Ureter (tissue), 1 donor: ENCODE data around the gene CCDC171. TPM values are rescaled to one million over a fixed set of nuclear protein-coding genes. Genes with fewer than 3 reads are reported as not detected.
"Not testable (repeated sequence)": the region's sequence is repeated elsewhere in the genome, so short reads cannot be mapped to it uniquely, and the experiment has no call there.

ENCODE experiments used
- DNase-seq: peaks from one replicate; pipeline ENCODE4 v3.0.0-alpha.2; 2020; ENCODE audit warnings: low spot score
- total RNA-seq: library from RNA; stranded (reverse); gene quantifications from one replicate; pipeline ENCODE4 v1.2.4, GENCODE V29; 2023
- donor health status: DM: yes; HTN: yes; CAD: no.

Gene CCDC171
- total RNA-seq, 1 donor from 2014 or later, result 4.5 TPM

GRCh38 chr9:15696979-15697378, 144.1 kb downstream of the CCDC171 start:
- no peak for DNase-seq

GRCh38 chr9:15697446-15697851, 144.6 kb downstream of the CCDC171 start:
- no peak for DNase-seq

GRCh38 chr9:15699876-15700559, 147.2 kb downstream of the CCDC171 start:
- DNase-seq, result not testable (repeated sequence)

GRCh38 chr9:15707000-15707399, 154.2 kb downstream of the CCDC171 start:
- DNase-seq, result no peak

- no peak for DNase-seq
Observed at GRCh38 chr9:15711531-15711930, 158.7 kb downstream of the CCDC171 start.

GRCh38 chr9:15711931-15712330, 159.1 kb downstream of the CCDC171 start:
- DNase-seq, result no peak

GRCh38 chr9:15714746-15715145, 161.9 kb downstream of the CCDC171 start:
- DNase-seq, result no peak

- no peak for DNase-seq
Observed at GRCh38 chr9:15717290-15717967, 164.6 kb downstream of the CCDC171 start.

- DNase-seq, result no peak
Observed at GRCh38 chr9:15718423-15718822, 165.6 kb downstream of the CCDC171 start.

GRCh38 chr9:15720861-15721260, 168.0 kb downstream of the CCDC171 start:
- no peak for DNase-seq

GRCh38 chr9:15722888-15723287, 170.0 kb downstream of the CCDC171 start:
- no peak for DNase-seq

GRCh38 chr9:15724016-15724415, 171.2 kb downstream of the CCDC171 start:
- DNase-seq, result no peak

GRCh38 chr9:15724612-15725011, 171.8 kb downstream of the CCDC171 start:
- DNase-seq, result no peak

GRCh38 chr9:15725953-15726352, 173.1 kb downstream of the CCDC171 start:
- no peak for DNase-seq

GRCh38 chr9:15729507-15729906, 176.7 kb downstream of the CCDC171 start:
- no peak for DNase-seq

GRCh38 chr9:15735083-15735857, 182.4 kb downstream of the CCDC171 start:
- DNase-seq, result no peak

GRCh38 chr9:15736569-15736968, 183.7 kb downstream of the CCDC171 start:
- no peak for DNase-seq

- no peak for DNase-seq
Observed at GRCh38 chr9:15738011-15738410, 185.2 kb downstream of the CCDC171 start.

- no peak for DNase-seq
Observed at GRCh38 chr9:15741015-15741414, 188.2 kb downstream of the CCDC171 start.

- no peak for DNase-seq
Observed at GRCh38 chr9:15743512-15743911, 190.7 kb downstream of the CCDC171 start.

- DNase-seq, result no peak
Observed at GRCh38 chr9:15744196-15744595, 191.4 kb downstream of the CCDC171 start.

GRCh38 chr9:15746905-15747304, 194.1 kb downstream of the CCDC171 start:
- DNase-seq, result no peak

GRCh38 chr9:15755660-15756059, 202.8 kb downstream of the CCDC171 start:
- no peak for DNase-seq
